ENCODE results near the gene ANXA5. TPM values are rescaled to one million over a fixed set of nuclear protein-coding genes. Genes with fewer than 3 reads are reported as not detected.

Gene ANXA5
- total RNA-seq, 1 experiment from 2014 or later = 1,287 TPM

DNA sequence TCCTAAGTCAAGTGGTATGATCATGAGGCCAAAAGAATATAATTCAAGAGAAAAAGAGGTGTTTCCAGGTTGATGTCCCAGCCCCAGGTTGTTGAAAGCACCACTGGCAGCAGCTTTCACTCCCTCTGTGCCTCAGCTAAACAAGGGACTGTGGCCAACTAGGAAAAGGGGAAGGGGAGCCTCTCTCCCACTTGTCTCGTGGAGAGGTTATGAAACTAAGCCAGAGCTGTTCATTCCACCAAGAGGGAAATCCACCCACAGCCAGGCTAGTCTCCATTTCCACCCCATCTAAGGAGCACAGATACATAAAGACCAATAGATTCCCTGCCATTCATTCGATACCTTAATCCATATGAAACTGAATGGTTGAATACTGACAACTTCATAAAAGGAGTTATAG, 8.1 kb downstream of the ANXA5 start:
- in situ Hi-C loops (cut with HindIII; ENCODE audit: low pct_unique_long_range_greater_than_20kb, low sequenced_read_pairs) = no loop called here
- DNase-seq (ENCODE audit: low read depth, low spot score) = no peak

GRCh38 chr4:121688261-121688660, 8.5 kb downstream of the ANXA5 start:
- in situ Hi-C loops (cut with HindIII; ENCODE audit: low pct_unique_long_range_greater_than_20kb, low sequenced_read_pairs) = no loop called here
- no peak for DNase-seq (ENCODE audit: low read depth, low spot score)

GRCh38 chr4:121686255-121686654, 10.5 kb downstream of the ANXA5 start:
- DNase-seq (ENCODE audit: low read depth, low spot score) = no peak
- in situ Hi-C loops (cut with HindIII; ENCODE audit: low pct_unique_long_range_greater_than_20kb, low sequenced_read_pairs) = no loop called here

DNA sequence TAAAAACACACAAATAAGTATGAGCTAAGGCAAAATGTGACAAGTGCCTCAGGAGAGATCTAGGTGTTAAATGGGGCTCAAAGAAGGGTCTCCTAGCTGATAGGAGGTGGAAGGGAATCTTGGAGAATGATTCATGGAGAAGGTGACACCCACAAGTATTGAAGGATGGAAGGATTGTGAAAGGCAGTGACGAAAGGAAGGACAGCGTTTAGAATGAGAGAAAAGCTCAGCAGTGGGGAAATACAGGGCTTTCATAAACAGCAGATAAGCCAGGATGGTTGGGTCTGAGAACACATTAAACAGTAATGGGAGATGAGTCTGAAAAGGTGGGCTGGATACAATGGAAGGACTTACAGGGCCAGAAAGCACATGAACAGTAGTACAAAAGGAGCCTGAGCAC, 11.5 kb downstream of the ANXA5 start:
- in situ Hi-C loops (cut with HindIII; ENCODE audit: low pct_unique_long_range_greater_than_20kb, low sequenced_read_pairs) = no loop called here
- DNase-seq (ENCODE audit: low read depth, low spot score) = no peak

DNA sequence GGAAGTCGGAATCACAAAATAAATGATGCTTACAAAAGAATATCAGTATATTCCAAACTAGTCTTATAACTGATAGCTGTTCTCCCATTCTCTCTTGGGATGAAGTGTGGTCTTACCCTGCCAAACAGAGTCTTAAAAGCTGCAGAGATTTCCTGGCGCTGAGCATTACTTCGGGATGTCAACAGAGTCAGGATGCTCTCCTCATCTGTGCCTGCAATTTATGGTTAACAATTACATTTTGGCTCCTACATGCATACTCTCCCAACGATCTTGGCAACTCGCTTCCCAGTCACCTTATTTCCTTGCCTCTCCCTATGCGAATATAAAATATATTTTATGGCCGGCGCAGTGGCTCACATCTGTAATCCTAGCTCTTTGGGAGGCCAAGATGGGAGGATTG, 12.2 kb downstream of the ANXA5 start:
- DNase-seq (ENCODE audit: low read depth, low spot score) = no peak
- in situ Hi-C loops (cut with HindIII; ENCODE audit: low pct_unique_long_range_greater_than_20kb, low sequenced_read_pairs) = no loop called here

GRCh38 chr4:121684016-121684415, 12.8 kb downstream of the ANXA5 start:
- no peak for DNase-seq (ENCODE audit: low read depth, low spot score)
- in situ Hi-C loops (cut with HindIII; ENCODE audit: low pct_unique_long_range_greater_than_20kb, low sequenced_read_pairs) = no loop called here

- no peak for DNase-seq (ENCODE audit: low read depth, low spot score)
- in situ Hi-C loops (cut with HindIII; ENCODE audit: low pct_unique_long_range_greater_than_20kb, low sequenced_read_pairs) = no loop called here
These were observed 16.2 kb downstream of the ANXA5 start for GRCh38 chr4:121680571-121680970.

DNA sequence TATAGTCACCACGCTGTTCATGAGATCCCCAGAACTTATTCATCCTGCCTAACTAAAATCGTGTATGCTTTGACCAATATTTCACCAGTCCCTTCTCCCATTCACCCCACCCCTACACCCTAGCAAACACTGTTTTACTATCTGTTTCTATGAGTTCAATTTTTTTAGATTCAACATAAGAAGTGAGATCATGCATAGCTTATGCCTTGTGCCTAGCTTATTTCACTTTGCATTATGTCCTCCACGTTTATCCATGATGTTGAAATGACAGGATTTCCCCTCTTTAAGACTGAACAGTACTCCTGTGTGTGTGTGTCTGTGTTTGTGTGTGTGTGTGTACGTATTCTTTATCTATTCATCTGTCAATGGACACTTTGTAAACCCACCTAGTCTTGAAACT, 16.8 kb downstream of the ANXA5 start:
- DNase-seq (ENCODE audit: low read depth, low spot score) = no peak
- in situ Hi-C loops (cut with HindIII; ENCODE audit: low pct_unique_long_range_greater_than_20kb, low sequenced_read_pairs) = no loop called here

DNA sequence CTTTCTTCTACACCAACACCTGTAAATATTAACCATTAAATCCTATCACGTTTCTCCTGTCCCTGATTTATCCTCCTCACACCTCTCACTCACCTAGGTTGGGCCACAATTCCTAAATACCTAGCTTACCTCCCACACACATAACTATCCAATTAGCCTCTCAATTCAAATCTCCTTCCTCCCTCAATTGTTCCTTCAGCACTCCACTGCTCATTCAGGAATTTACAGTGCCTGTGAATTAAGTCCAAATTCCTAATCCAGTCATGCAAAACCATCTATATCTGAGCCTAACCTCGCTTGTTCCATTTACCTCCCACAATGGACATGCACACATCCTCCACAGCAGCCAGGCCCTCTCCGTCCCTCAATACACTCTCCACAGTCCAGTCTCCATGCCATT, 17.5 kb downstream of the ANXA5 start:
- in situ Hi-C loops (cut with HindIII; ENCODE audit: low pct_unique_long_range_greater_than_20kb, low sequenced_read_pairs) = no loop called here

GRCh38 chr4:121677524-121677923, 19.3 kb downstream of the ANXA5 start:
- no peak for DNase-seq (ENCODE audit: low read depth, low spot score)
- in situ Hi-C loops (cut with HindIII; ENCODE audit: low pct_unique_long_range_greater_than_20kb, low sequenced_read_pairs) = no loop called here

More for the DNA sequence above, 17.5 kb downstream of the ANXA5 start:
- no peak for DNase-seq (ENCODE audit: low read depth, low spot score)

DNA sequence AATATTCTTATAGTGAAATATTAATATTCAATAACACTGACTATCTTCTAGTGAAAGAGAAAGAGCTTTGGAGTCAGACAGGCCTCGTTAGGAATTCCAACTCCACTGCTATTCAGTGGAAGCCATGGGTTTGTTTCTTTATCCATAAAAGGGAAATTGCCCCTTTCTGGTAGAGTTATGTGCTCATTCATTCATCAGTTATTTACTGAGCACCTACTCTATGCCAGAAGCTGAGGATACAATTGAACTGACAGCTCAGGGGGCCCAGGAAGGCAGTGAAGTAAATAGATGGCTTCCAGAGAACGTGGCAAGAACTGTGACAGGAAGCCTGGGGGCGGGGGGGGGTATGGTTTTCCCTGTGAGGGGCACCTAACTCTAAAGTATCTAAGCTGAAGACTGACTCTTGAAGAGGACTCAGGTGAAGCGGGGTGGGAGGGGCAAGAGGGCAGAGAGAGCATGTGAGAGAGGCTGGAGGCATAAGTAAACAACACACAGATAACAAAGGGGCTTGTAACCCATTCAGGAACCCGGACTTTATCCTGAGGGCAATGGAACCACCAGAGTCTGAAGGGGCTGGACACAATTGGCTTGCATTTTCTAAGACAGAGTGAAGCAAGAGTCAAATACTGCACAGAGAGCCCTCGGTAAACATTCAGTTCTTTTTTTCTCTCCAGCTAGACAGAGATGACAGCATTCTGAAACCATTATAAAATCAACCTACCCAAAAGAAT, 20.3 kb downstream of the ANXA5 start:
- in situ Hi-C loops (cut with HindIII; ENCODE audit: low pct_unique_long_range_greater_than_20kb, low sequenced_read_pairs) = no loop called here
- peak; percentile 80 for DNase-seq (ENCODE audit: low read depth, low spot score)

- DNase-seq (ENCODE audit: low read depth, low spot score) = no peak
- in situ Hi-C loops (cut with HindIII; ENCODE audit: low pct_unique_long_range_greater_than_20kb, low sequenced_read_pairs) = no loop called here
These were observed 21.1 kb downstream of the ANXA5 start for GRCh38 chr4:121675715-121676114.

GRCh38 chr4:121674696-121675095, 22.1 kb downstream of the ANXA5 start:
- no peak for DNase-seq (ENCODE audit: low read depth, low spot score)
- in situ Hi-C loops (cut with HindIII; ENCODE audit: low pct_unique_long_range_greater_than_20kb, low sequenced_read_pairs) = no loop called here

DNA sequence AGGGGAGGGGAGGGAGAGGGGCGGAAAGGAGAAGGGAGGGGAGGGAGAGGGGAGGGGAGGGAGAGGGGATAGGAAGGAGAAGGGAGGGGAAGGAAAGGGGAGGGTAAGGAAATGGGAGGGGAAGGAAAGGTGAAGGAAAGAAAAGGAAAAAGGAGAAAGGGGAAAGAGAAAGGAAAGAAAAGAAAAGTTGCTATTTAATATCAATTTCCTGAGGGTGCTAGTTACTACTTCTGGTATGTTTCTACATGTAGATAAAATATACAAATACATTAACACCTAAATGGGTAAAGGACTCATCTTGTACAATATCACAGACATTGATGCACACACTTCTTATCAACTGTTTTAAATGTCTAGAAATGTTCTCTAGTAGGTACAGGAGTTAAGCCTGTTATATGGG, 22.6 kb downstream of the ANXA5 start:
- no peak for DNase-seq (ENCODE audit: low read depth, low spot score)
- in situ Hi-C loops (cut with HindIII; ENCODE audit: low pct_unique_long_range_greater_than_20kb, low sequenced_read_pairs) = no loop called here

GRCh38 chr4:121669163-121669550, 27.6 kb downstream of the ANXA5 start:
- in situ Hi-C loops (cut with HindIII; ENCODE audit: low pct_unique_long_range_greater_than_20kb, low sequenced_read_pairs) = no loop called here
- no peak for DNase-seq (ENCODE audit: low read depth, low spot score)

- in situ Hi-C loops (cut with HindIII; ENCODE audit: low pct_unique_long_range_greater_than_20kb, low sequenced_read_pairs) = no loop called here
- peak; percentile 97 for DNase-seq (ENCODE audit: low read depth, low spot score)
These were observed 28.2 kb downstream of the ANXA5 start for GRCh38 chr4:121668368-121669162.

GRCh38 chr4:121666091-121666679, 30.6 kb downstream of the ANXA5 start:
- DNase-seq (ENCODE audit: low read depth, low spot score) = peak; percentile 50
- in situ Hi-C loops (cut with HindIII; ENCODE audit: low pct_unique_long_range_greater_than_20kb, low sequenced_read_pairs) = no loop called here

DNA sequence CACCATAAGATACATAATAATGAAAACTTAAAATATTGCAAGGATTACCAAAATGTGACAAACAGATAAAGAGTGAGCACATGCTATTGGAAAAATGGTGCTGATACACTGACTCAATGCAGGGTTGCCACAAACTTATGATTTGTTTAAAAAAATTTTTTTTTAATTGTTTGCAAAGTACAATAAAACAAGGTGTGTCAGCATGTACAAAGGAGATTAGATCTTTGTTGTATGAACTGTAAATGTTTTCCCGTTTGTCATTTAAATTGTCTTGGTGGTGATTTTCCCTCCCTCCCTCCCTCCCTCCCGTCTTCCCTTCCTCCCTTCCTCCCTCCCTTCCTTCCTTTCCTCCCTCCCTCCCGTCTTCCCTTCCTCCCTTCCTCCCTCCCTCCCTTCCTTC, 31.4 kb downstream of the ANXA5 start:
- in situ Hi-C loops (cut with HindIII; ENCODE audit: low pct_unique_long_range_greater_than_20kb, low sequenced_read_pairs) = no loop called here
- DNase-seq (ENCODE audit: low read depth, low spot score) = no peak

- in situ Hi-C loops (cut with HindIII; ENCODE audit: low pct_unique_long_range_greater_than_20kb, low sequenced_read_pairs) = no loop called here
- no peak for DNase-seq (ENCODE audit: low read depth, low spot score)
These were observed 34.6 kb downstream of the ANXA5 start for GRCh38 chr4:121662225-121662624.

All from SK-MEL-5 (cell line).